Measurements from ENCODE around the gene MYO1H.
"Not testable (repeated sequence)": the region's sequence is repeated elsewhere in the genome, so short reads cannot be mapped to it uniquely, and the experiment has no call there.

MYO1H gene

GRCh38 chr12:109343677-109344076 lies 4.0 kb upstream of the MYO1H start:
- no peak for FAIRE-seq

- no peak for FAIRE-seq
Observed at GRCh38 chr12:109345428-109345827, 2.3 kb upstream of the MYO1H start.

- FAIRE-seq: no peak
Observed at GRCh38 chr12:109346920-109347319, 780 bp upstream of the MYO1H start.

- FAIRE-seq: no peak
Observed at GRCh38 chr12:109352184-109352583, 4.5 kb downstream of the MYO1H start.

GRCh38 chr12:109356577-109356976 lies 8.9 kb downstream of the MYO1H start:
- FAIRE-seq: no peak

GRCh38 chr12:109357032-109357431 lies 9.3 kb downstream of the MYO1H start:
- no peak for FAIRE-seq

- FAIRE-seq: no peak
Observed at GRCh38 chr12:109358154-109358869, 10.6 kb downstream of the MYO1H start.

GRCh38 chr12:109359131-109359690 lies 11.5 kb downstream of the MYO1H start:
- no peak for FAIRE-seq

GRCh38 chr12:109369831-109370230 lies 22.1 kb downstream of the MYO1H start:
- FAIRE-seq: no peak

GRCh38 chr12:109377139-109377685 lies 29.5 kb downstream of the MYO1H start:
- FAIRE-seq: no peak

- FAIRE-seq: no peak
Observed at GRCh38 chr12:109378569-109378968, 30.9 kb downstream of the MYO1H start.

GRCh38 chr12:109382031-109382430 lies 34.3 kb downstream of the MYO1H start:
- no peak for FAIRE-seq

- no peak for FAIRE-seq
Observed at GRCh38 chr12:109383240-109383639, 35.5 kb downstream of the MYO1H start.

GRCh38 chr12:109385339-109386058 lies 37.8 kb downstream of the MYO1H start:
- peak; percentile 91 for FAIRE-seq

GRCh38 chr12:109386059-109386433 lies 38.3 kb downstream of the MYO1H start:
- FAIRE-seq: no peak

GRCh38 chr12:109387425-109388166 lies 39.9 kb downstream of the MYO1H start:
- no peak for FAIRE-seq

GRCh38 chr12:109388167-109388563 lies 40.5 kb downstream of the MYO1H start:
- FAIRE-seq: no peak

GRCh38 chr12:109389146-109389545 lies 41.4 kb downstream of the MYO1H start:
- FAIRE-seq: no peak

GRCh38 chr12:109393437-109394345 lies 46.0 kb downstream of the MYO1H start:
- peak; percentile 44 for FAIRE-seq

- FAIRE-seq: no peak
Observed at GRCh38 chr12:109394891-109395290, 47.2 kb downstream of the MYO1H start.

GRCh38 chr12:109404841-109405240 lies 57.1 kb downstream of the MYO1H start:
- FAIRE-seq: not testable (repeated sequence)

GRCh38 chr12:109406147-109406546 lies 58.4 kb downstream of the MYO1H start:
- not testable (repeated sequence) for FAIRE-seq

Measured in A204.1 (cell line).